ENCODE data around the gene TFDP1.
"Not testable (repeated sequence)": the region's sequence is repeated elsewhere in the genome, so short reads cannot be mapped to it uniquely, and the experiment has no call there.

TFDP1 gene

DNA sequence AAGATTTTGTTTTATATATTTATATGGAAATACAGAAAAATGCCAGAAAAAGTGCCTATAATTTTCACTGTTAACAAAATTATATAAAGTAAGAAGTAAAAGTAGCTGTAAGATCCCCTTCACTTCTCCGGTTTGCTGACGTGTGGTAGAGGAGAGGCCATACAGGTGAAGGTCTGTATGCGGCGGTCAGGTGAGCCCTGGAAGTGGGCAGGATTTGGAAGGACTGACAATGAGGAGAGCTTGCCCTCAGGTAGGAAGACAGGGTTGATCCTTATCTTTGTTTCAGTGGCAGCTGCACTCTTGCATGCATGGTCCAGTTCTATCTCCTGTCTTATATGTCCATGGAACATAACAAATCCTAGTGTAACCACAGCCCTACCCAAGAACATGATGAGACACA lies 16.9 kb upstream of the TFDP1 start:
- no peak for DNase-seq (ENCODE audit: low read depth)

DNA sequence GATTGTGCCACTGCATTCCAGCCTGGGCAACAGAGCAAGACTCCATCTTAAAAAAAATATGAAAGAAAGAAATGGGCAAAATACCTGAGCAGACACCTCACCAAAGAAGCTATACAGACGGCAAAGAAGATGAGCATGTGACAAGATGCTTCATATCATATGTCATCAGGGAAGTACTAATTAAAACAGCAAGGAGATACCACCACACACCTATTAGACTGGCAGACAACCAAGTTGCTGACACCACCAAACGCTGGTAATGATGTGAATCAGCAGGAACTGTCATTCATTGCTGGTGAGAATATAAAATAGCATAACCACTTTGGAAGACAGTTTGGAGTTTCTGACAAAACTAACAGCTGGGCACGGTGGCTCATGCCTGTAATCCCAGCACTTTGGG lies 11.5 kb upstream of the TFDP1 start:
- DNase-seq (ENCODE audit: low read depth) = no peak

DNA sequence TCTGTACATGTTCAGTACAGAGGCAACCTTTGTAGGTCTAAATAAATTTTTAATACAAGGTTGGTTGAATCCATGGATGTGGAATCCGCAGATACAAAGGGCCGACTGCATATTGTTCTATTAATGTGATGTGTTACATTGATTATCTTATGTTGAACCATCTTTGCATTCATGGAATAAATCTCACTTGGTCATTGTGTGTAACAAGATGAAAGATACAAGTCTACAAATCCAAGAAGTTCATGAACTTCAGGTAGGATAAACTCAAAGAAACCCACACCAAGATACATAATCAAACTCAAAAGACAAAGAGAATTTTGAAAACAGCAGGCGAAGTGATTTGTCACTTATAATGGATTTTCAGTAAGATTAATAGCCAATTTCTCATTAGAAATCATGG lies 8.0 kb upstream of the TFDP1 start:
- DNase-seq (ENCODE audit: low read depth) = no peak

DNA sequence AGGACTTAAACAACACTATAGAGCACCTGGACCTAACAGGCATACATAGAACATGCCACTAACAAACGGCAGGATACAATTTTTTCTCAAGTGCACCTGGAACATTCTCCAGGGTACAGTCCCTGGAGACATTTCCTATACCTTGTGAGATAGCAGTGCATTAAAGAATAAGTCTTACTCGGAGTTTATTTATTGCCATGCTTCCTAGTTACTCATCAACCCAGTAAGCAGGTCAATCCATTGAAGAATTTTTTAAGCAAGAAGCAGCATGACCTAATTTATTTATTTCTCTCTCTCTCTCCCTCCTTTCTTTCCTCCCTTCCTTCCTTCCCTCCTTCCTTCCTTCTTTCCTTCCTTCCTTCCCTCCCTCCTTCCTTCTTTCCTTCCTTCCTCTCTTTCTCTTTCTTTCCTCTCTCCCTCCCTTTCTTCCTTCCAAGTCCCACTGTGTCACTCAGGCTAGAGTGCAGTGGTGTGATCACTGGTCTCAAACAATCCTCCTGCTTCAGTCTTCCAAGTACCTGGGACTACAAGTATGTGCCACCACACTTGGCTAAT lies 6.6 kb upstream of the TFDP1 start:
- no peak for DNase-seq (ENCODE audit: low read depth)

DNA sequence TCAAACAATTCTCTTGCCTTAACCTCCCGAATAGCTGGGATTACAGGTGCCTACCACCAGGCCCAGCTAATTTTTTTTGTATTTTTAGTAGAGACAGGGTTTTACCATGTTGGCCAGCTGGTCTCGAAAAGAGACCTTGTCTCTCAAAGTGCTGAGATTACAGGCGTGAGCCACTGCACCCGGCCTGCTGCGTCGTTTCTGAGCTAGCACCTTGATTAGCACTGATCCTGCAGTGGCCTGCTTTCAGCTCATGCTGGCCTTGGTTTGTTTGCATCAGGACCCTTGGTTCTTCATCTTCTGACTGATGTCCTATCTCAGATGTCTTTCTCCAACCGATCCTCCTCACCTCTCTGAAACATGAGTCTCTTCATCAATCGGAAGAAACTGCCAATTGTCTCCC lies 4.9 kb upstream of the TFDP1 start:
- no peak for DNase-seq (ENCODE audit: low read depth)

DNA sequence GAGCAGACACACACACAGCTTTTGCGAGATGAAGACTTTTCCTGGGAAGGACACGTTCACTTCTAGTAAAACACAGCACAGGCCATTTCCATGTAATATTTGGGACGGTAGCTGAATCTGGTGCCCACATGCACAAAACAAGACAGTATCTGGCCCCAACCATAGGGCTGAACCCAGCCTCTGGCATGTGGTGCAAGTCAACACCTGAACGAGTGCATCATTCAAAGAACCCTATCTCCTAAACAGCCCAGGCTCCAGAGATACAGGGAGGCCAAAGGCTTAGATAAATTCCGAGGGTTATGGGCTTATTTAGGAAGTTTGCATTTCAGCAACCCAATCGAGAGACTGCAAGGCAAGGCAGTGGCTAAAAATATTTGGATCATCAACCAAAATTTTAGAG lies 2.7 kb upstream of the TFDP1 start:
- DNase-seq (ENCODE audit: low read depth) = no peak

DNA sequence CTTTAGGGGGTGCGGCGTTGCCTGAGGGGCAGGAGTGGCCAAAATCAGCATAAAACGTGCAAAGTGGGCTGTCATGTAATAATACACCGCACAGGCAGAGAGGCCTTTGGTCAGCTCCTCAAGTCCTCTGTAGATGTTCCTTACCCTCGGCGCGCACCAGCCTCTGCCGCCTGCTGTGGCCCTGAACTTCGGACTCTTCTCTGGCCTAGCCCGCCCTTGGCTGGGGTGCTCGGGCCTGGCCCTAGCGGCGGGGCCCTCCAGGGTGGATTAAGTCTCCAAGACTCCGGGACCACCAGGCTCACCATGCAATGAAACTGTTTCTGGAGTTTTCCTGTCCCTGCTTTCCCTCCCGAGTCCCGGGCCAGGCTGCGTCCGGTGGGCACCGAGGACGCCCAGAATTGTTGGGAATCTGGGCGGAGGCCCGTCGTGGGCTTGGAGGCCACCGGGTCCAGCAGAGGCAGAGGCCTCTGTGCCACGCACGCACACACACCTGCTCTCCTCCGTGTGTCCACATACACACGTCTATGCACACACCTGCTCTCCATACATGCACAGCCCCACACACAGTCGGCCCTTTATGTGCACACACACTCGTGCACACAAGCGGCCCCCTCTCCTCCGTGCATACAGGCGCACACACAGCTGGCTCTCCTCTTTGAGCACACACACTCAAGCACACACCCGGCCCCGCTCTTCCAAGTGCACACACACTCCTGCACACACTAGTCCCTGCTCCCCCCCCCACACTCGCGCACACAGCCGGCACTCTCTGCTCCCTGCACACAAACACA lies 1.5 kb upstream of the TFDP1 start:
- DNase-seq (ENCODE audit: low read depth) = no peak

DNA sequence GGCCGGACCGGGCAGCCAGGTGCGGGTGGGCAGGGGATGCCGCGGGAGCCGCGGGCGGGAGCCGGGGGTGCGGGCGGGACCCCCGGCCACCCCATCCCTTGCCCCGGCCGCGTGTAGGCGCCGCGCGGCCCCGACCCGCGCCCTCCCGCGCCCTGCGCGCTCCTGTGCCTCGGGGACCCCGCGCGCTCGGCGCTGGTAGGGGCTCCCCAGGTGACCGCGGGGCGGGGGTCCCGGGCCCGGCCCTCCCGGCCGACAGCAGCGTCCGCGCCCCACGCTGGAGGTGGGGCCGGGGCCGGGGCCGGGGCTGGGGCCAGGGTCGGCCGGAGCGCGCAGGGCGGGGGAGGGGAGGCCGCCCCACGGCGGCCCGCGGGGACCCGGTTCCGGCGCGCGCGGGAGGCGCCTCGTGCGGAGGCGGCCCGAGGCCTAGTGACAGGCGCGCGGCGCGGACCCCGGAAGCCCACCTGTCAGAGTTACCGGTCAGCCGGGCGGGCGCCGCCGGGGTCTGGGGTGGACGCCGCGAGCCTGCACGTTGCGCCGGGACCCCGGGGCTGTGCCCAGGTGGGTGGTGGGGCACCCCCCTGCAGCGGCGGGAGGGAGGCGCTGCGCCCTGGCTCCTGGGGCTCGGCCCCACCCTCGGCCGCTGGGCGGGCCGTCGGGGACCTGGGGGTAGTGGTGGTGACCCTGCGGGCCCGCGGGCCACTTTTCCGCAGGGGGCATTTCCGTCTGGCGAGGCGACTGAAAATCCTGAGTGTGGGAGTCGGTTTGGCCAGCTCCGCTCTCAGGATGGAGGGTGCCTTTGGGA lies 518 bp downstream of the TFDP1 start:
- DNase-seq (ENCODE audit: low read depth) = no peak

DNA sequence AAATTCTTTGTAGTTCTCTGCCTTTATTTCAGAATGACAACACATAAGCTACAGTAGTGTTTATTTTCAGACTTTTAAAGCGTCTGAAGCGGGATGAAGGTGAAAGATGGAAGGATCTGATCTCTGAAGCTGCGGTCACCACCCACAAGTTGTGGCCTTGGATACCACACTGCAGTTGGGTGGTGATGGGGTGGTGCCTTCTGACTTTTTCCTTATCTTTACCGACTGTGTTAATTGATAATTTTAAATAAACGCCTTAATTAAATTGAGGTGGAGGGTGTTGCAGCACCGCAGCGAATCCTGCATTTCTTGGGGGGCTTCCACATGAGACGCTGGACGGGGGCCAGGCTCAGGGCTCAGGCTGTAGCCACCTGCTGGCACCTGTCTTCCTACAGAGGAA lies 1.3 kb downstream of the TFDP1 start:
- no peak for DNase-seq (ENCODE audit: low read depth)

DNA sequence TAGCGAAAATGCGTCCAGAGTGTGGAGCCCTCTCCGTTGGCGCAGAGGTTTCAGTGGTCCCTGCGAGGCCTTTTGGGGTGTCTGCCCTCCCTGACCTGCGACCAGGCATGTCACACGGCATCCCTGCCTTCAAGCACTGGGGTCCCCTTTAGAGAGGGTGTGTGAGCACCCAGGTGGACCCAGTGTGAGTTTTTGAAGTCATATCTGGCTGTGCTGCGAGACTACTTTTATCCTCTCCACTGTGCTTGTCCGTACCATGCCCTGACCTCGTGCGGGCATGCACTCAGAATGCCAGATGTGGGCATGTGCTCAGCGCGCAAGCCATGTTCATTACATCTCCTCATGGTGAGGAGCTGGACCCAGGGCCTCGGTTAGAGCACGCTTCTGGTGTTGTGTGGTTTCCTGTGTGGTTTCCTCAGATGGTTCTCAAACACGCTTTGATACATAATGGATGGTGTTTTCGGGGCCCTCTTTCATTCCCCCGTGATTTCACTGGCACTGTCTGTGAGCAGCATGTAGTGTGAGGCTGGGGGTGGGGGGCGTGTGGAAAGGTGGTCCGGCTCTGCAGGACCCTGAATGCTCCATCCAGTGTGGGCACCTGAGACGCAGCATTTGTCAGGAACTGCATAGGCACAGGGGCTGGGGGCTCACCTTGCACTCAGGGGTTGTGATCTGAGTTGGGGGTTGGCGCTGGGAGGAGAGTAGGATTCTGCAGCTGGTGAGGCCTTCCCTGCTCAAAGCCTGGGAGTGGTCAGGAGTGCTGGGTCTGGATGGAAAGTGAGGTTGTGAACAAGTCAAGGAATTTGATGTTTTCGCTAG lies 2.3 kb downstream of the TFDP1 start:
- DNase-seq (ENCODE audit: low read depth) = no peak

DNA sequence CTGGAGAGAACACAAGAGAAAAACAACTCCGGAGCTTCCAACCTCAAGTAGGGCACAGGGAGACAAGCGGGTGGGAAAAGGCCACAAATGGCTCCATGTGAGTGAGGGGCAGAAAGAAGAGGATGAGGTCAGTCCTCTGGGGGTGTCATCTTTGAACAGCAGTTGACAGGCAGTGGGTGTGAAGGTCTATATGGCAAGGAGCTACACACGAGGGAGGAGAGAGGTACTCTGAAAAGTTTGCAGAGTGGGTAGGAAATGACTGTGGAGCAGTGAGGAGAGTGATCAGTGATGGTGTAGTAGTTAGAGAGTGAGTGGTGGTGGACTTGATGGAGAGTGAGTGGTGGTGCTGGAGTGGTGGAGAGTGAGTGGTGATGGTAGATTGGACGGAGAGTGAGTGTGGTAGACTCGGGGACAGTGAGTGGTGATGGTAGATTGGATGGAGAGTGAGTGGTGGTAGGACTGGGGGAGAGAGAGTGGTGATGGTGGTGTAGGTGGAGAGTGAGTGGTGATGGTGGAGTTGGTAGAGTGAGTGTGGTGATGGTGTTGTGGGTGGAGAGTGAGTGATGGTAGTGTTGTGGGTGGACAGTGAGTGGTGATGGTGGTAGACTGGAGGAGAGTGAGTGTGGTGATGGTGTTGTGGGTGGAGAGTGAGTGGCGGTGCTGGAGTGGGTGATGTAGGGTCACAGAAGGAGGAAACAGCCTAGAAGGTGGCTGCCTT lies 4.0 kb downstream of the TFDP1 start:
- no peak for DNase-seq (ENCODE audit: low read depth)

DNA sequence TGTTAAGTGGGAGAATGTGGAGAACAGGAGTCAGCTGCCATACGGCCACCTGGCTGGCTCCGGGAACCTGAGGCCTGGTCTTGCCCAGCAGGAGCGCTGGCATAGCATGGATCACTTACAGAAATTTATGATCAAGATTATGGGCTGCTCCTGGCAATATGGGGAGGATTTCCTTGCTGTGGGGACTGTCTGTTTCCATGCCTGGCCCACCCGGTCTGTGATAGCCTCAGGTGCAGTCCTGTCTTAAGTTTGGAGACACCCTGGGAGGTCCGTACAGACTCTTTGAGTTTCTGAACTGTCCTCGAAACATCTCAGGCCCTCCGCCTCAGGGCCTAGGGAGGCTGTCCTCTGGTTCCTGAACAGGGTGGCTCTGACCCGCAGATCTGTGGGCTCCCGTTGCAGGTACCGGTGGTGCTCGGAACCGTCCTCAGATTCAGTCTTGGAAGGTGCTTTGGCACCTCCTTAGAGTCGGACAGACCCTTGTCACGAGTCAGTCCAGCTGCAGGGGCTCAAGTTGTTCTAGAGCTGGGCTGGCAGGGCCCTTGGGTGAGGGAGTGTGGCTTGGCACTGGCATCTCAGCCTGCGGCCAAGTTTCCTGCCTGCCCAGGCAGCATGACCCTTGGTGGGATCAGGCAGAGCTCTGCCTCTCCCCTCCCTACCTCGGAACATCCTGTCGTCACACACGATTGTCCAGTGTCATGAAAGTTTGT lies 4.9 kb downstream of the TFDP1 start:
- DNase-seq (ENCODE audit: low read depth) = no peak

DNA sequence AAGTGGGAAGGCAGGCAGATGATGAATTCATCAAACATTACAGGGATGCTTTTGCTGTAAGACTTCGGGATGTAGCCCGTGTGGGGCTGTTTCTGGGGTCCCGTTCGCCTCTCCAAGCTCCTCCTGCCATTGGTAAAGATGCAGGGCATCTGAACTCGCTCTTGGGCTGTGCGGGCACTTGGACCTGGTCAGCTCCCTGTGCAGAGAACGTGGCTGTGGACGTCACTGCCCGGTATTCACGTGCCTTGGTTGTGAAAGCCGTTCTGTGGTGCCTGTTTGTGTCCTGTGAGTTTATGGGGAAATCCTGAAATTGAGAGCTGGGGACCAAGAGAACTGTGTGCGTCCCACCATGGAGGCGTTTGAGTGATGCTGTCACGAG lies 5.4 kb downstream of the TFDP1 start:
- DNase-seq (ENCODE audit: low read depth) = no peak

DNA sequence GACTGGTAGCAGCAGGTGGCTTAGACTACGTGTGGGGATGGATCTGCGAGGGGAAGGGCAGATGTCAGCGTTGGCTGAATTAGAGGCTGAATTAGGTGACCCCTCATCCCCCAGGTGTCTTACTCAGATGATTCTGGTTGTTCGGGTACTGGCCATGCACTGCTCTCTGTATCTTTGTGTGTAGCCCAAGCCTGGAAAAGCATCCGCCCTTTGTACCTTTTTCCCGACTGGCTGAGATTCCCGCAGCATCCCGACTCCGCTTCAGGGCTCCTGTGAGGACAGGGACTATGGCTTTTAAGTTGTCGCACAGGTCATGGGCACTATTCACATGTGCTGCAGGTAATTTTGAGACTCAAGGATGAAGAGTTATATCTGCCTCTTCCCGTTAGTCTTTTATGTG lies 7.2 kb downstream of the TFDP1 start:
- no peak for DNase-seq (ENCODE audit: low read depth)

DNA sequence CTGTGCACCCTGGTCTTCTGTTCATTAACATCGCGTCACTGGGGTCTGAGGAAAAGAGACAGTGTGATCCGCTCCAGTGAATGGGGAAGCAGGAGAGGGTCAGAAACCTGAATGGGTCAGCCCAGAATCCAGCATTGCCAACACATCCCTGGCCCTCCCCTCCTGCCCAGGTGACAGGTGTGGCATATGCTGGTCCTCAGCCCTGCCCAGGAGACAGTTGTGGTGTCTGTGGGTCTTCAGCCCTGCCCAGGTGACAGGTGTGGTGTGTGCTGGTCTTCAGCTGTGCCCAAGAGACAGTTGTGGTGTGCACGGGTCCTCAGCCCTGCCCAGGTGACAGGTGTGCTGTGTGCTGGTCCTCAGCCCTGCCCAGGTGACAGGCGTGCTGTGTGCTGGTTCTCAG lies 8.0 kb downstream of the TFDP1 start:
- DNase-seq (ENCODE audit: low read depth) = no peak

DNA sequence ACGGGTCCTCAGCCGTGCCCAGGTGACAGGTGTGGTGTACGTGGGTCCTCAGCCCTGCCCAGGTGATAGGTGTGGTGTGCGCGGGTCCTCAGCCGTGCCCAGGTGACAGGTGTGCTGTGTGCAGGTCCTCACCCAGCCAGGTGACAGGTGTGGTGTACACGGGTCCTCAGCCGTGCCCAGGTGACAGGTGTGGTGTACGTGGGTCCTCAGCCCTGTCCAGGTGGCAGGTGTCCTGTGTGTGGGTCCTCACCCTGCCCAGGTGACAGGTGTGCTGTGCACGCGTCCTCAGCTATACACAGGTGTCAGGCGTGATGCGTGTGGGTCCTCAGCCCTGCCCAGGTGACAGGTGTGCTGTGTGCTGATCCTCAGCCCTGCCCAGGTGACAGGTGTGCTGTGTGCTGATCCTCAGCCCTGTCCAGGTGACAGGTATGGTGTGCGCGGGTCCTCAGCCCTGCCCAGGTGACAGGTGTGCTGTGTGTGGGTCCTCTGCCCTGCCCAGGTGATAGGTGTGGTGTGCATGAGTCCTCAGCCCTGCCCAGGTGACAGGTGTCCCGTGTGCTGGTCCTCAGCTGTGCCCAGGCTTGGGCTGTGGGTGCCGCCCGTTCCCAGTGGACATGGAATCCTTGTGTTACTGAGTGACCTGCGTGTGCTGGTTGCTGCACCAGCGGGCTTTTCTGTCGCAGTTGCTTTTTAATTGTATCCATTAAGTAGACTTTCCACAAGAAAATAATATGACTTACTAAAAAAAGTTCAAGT lies 9.7 kb downstream of the TFDP1 start:
- DNase-seq (ENCODE audit: low read depth) = not testable (repeated sequence)

DNA sequence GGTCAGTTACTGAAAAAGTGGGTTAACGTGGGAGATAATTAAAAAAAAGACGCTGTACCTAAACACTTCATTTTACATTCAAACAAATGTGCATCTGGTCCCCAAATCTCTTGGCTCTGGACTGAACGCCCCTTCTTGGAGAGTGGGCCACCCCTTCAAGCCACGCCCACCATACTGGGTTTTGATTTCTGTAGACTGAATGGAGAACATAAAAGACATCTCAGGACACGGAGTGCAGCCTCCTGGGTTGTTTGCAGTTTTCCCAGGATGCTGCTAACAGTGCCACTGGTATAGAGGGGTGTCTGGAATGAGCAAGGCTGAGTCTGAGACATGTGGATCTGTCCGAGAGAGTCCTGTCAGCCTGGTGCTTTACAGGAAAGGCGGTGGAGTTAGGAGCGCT lies 10.6 kb downstream of the TFDP1 start:
- no peak for DNase-seq (ENCODE audit: low read depth)

DNA sequence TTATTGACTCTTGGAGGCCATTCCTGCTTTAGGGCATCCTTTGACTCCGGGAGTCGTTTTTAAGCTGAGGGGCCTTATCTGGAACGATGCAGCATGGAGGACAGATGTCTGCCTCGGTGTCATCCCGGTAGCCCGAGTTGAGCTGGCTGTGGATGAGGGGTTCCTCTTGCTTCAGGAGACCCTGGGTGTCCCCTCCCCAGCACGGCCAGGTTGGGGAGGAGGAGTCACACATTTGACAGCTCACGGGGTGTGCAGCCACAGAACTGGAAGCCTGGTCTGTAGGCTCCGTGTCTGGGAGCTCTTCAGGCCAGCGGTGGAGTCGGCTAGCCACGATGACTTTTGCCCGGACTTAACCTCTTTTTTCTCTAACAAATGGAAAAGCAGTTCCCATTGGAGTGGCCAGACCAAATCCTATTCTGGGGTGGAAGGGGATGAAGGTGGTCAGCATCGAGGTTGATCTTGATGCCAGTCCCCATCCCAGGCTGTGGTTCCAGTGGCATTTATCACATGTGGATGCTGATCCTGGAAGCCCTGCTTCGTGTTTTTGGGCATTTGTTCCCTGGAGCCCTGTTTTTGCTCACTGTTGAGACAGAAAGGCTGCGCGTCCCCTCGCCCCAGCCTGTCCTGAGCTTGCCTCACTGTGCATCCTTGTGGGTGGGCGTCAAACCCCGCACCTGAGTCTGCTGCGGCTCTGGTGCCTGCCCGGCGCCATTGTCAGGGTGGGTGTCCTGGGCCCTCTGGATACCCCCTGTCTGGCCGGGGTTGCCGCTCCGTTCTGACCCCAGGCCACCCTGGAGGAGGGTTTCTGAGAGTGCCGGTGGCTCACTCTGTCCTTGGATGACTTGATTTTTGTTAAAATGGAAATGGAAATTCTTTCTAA lies 12.0 kb downstream of the TFDP1 start:
- no peak for DNase-seq (ENCODE audit: low read depth)

DNA sequence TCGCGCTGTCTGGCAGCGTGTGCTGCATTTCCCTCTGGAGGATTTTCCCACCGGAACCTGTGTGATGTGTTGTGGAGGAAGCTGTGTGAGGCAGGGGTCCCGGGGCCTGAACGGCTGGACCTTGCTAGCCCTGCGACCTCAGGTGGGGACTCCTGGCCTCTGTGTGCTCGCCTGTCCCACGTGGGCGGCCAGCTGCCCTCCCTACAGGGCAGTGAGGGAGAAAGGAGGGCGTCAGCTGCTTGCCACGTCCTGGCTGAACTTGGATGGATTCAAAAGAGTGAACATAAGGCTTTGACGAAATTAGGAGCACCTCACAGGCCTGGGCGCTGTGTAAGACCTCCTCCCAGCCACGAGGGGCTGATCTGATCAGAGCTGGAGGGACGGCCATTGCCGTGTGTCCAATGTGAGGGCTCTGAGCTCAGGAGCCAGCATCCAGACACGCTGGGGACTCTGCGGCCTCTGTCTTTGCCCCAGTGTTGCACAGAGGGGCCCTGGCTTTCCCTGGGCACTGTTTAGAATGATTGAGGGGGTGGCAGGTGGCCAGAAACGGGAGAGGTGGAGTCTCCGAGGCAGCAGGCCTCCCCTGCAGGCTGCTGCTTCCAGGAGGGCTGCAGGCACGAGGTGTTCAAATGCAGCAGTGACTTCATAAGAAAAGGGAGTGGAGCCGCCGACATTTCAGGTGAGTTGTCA lies 13.0 kb downstream of the TFDP1 start:
- no peak for DNase-seq (ENCODE audit: low read depth)
